ENCODE data around the gene AIF1L. TPM values are rescaled to one million over a fixed set of nuclear protein-coding genes. Genes with fewer than 3 reads are reported as not detected.

The AIF1L gene
- total and polyA plus RNA-seq, 2 experiments from 2014 or later = 4.2 to 6.0 TPM

DNA sequence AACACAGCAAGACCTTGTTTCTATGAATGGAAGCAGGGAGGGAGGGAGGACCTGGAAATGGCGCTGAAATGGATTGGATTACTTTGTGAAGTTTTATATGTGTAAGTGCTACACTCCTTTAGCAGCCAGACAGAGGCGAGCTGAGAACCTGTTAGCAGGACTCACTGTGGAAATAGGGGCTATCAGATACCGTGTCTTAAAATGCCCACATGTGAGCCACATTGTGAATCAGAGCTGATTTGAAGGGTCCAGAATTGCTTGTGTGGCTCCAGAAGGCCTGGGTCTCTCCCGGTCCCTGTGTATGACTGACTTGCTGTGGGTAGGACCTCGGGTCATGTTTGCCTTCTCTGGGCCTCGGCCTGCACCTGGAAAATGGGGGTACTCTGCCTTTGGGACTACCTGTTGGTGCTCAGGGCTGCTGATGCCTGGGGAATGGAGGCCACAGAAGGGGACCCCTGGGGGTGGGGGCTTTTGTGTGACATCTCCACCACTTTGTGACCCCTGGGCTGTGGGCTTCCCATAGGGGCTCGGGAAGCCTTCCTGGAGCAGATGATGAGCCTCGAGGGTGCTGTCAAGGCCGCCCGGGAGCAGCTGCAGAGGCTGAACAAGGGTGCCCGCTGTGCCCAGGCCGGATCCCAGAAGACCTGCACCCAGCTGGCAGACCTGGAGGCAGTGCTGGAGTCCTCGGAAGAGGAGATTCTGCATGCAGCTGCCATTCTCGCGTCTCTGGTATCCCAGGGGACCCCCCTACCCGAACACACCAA, 24.0 kb upstream of the AIF1L start:
- H2AFZ ChIP-seq = no peak overlapping the region
- H3K27ac ChIP-seq = no peak overlapping the region
- no peaks in the 10 kb centered on the region for H3K27me3 ChIP-seq
- no peaks in the 10 kb centered on the region for H3K4me1 ChIP-seq (ENCODE audit: insufficient read depth)
- H4K20me1 ChIP-seq (ENCODE audit: insufficient read depth, poor library complexity, severe bottlenecking) = no peaks in the 10 kb centered on the region
- WGBS (ENCODE audit: low lambda C conversion rate, missing lambda C conversion rate) = 95% methylated on average over 15 of the region's 16 CpGs
- no peaks in the 10 kb centered on the region for H3K9me2 ChIP-seq (replicated peaks; ENCODE audit: insufficient read depth)
- no peak for DNase-seq (ENCODE audit: low spot score)
- no peak for TF ChIP-seq EZH2 (IDR thresholded peaks at IDR 0.05; ENCODE audit: borderline replicate concordance)
- TF ChIP-seq CTCF (IDR thresholded peaks at IDR 0.05; ENCODE audit: poor library complexity) = no peak
- no peaks in the 10 kb centered on the region for H3K9me3 ChIP-seq (ENCODE audit: low read depth)
- H3K36me3 ChIP-seq (replicated peaks; ENCODE audit: insufficient read depth, low read depth) = no peaks in the 10 kb centered on the region
- H3K79me2 ChIP-seq = no peaks in the 10 kb centered on the region
- H3K4me2 ChIP-seq = no peak overlapping the region
- H3K4me3 ChIP-seq = no peak overlapping the region

GRCh38 chr9:131072871-131073237, 23.5 kb upstream of the AIF1L start:
- no peaks in the 10 kb centered on the region for H3K9me3 ChIP-seq (ENCODE audit: low read depth)
- H3K36me3 ChIP-seq (replicated peaks; ENCODE audit: insufficient read depth, low read depth) = no peaks in the 10 kb centered on the region
- 94% methylated on average over 9 of the region's 9 CpGs for WGBS (ENCODE audit: low lambda C conversion rate, missing lambda C conversion rate)
- H4K20me1 ChIP-seq (ENCODE audit: insufficient read depth, poor library complexity, severe bottlenecking) = no peaks in the 10 kb centered on the region
- H3K27ac ChIP-seq = no peak overlapping the region
- no peak overlapping the region for H2AFZ ChIP-seq
- DNase-seq (ENCODE audit: low spot score) = no peak
- no peak overlapping the region for H3K4me3 ChIP-seq
- H3K4me1 ChIP-seq (ENCODE audit: insufficient read depth) = no peaks in the 10 kb centered on the region
- no peaks in the 10 kb centered on the region for H3K27me3 ChIP-seq
- H3K9me2 ChIP-seq (replicated peaks; ENCODE audit: insufficient read depth) = no peaks in the 10 kb centered on the region
- TF ChIP-seq EZH2phosphoT487 (IDR thresholded peaks at IDR 0.05; ENCODE audit: low read depth, severe bottlenecking, unreplicated experiment) (no peak), EZH2 (IDR thresholded peaks at IDR 0.05; ENCODE audit: borderline replicate concordance) (no peak), CTCF (IDR thresholded peaks at IDR 0.05; ENCODE audit: poor library complexity) (no peak)
- no peak overlapping the region for H3K4me2 ChIP-seq
- no peaks in the 10 kb centered on the region for H3K79me2 ChIP-seq

DNA sequence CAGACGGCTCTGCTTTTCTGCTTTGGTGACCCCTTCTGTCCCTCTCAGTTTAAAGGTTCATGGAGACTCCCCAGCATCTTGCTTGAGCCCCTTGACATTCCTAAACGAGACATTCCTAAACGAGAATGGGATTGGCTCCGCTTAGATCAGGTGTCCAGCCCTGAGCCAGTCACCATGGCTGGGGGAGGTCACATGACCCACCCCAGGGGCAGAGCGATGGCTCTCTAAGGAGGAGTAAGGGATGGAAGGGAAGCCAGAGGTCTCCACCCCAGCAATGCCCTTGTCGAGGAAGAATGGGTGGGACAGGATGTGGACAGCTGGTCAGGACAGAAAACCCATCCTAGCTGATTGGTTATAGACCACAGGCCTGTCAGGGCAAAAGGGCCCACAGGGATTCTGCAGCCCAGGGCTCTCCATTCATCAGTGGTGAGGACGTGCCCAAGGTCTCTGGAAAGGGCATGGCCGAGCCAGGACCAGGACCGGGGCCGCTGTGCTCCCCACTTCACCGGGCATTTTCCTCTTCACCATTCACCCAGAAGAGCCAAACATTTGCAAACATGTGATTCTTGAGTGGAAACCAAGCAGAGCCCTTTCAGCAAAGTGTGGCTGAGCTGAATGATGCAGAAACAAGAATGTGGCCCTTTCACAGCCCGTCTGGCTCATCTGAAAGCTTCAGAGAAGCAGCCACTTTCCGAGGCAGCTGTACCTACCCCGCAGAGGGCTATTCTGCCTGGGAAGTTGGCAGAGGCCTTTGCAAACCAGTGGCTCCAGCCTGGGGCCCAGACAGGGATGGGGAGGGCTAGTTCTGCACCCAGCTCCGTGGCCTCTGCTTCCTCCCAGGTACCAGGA, 19.8 kb upstream of the AIF1L start:
- Histone ChIP-seq H3K27ac (no peak overlapping the region), H3K4me1 (ENCODE audit: insufficient read depth) (no peaks in the 10 kb centered on the region), H4K20me1 (ENCODE audit: insufficient read depth, poor library complexity, severe bottlenecking) (no peaks in the 10 kb centered on the region), H3K4me3 (no peak overlapping the region), H3K4me2 (no peak overlapping the region), H3K27me3 (no peaks in the 10 kb centered on the region), H2AFZ (no peak overlapping the region), H3K79me2 (no peaks in the 10 kb centered on the region), H3K9me2 (replicated peaks; ENCODE audit: insufficient read depth) (no peaks in the 10 kb centered on the region), H3K36me3 (replicated peaks; ENCODE audit: insufficient read depth, low read depth) (no peaks in the 10 kb centered on the region), H3K9me3 (ENCODE audit: low read depth) (no peaks in the 10 kb centered on the region)
- no peak for DNase-seq (ENCODE audit: low spot score)
- 89% methylated on average over 15 of the region's 15 CpGs for WGBS (ENCODE audit: low lambda C conversion rate, missing lambda C conversion rate)
- TF ChIP-seq EZH2phosphoT487 (IDR thresholded peaks at IDR 0.05; ENCODE audit: low read depth, severe bottlenecking, unreplicated experiment) (no peak), EZH2 (IDR thresholded peaks at IDR 0.05; ENCODE audit: borderline replicate concordance) (no peak), CTCF (IDR thresholded peaks at IDR 0.05; ENCODE audit: poor library complexity) (no peak)
